GM23338 (cell line): ENCODE results near the gene REPIN1. TPM values are rescaled to one million over a fixed set of nuclear protein-coding genes. Genes with fewer than 3 reads are reported as not detected.

Source experiments
- ATAC-seq: fragments of 200-7000 bp; cut with Tn5 transposase; 3 replicates; pipeline ENCODE4 v1.9.1; 2020
- DNase-seq: peaks from one replicate; pipeline ENCODE4 v3.0.0-alpha.2; 2015; ENCODE audit warnings: low spot score
- H2AFZ ChIP-seq: fragments of 200-600 bp; sonication (generic); 2 replicates; pipeline ENCODE4 v1.8.0; 2016; ENCODE audit warnings: antibody characterized with exemption, mild to moderate bottlenecking, moderate library complexity
- H3F3A ChIP-seq: fragments of 200-600 bp; sonication (generic); replicated peaks from 2 replicates; pipeline ENCODE4 v1.8.0; 2017; ENCODE audit warnings: antibody characterized with exemption, mixed run types, low read depth
- H3K27ac ChIP-seq: fragments of 200-600 bp; sonication (generic); 2 replicates; pipeline ENCODE4 v1.6.1; 2016; ENCODE audit warnings: low read depth
- H3K27me3 ChIP-seq: fragments of 200-600 bp; sonication (generic); 2 replicates; pipeline ENCODE4 v1.8.0; 2016; ENCODE audit warnings: mild to moderate bottlenecking, mixed run types, moderate library complexity; ENCODE audit not compliant: insufficient read depth
- H3K36me3 ChIP-seq: fragments of 200-600 bp; sonication (generic); 2 replicates; pipeline ENCODE4 v1.8.0; 2016; ENCODE audit warnings: mild to moderate bottlenecking; ENCODE audit not compliant: insufficient read depth
- H3K4me1 ChIP-seq: fragments of 200-600 bp; sonication (generic); 2 replicates; pipeline ENCODE4 v1.8.0; 2016; ENCODE audit warnings: mild to moderate bottlenecking, moderate library complexity; ENCODE audit not compliant: insufficient read depth
- H3K4me2 ChIP-seq: fragments of 200-600 bp; sonication (generic); 2 replicates; pipeline ENCODE4 v1.7.1; 2017; ENCODE audit warnings: mixed run types
- H3K4me3 ChIP-seq: fragments of 200-600 bp; sonication (generic); 2 replicates; pipeline ENCODE4 v1.6.1; 2016; ENCODE audit warnings: mixed run types
- H3K79me2 ChIP-seq: fragments of 200-600 bp; sonication (generic); replicated peaks from 2 replicates; pipeline ENCODE4 v1.8.0; 2017; ENCODE audit warnings: mild to moderate bottlenecking; ENCODE audit not compliant: insufficient read depth
- H3K9me2 ChIP-seq: fragments of 200-600 bp; sonication (generic); 2 replicates; pipeline ENCODE4 v1.8.0; 2017; ENCODE audit not compliant: insufficient read depth
- H4K20me1 ChIP-seq: fragments of 200-600 bp; sonication (generic); replicated peaks from 2 replicates; pipeline ENCODE4 v1.8.0; 2017; ENCODE audit warnings: mild to moderate bottlenecking; ENCODE audit not compliant: insufficient read depth
- H3K27ac Mint-ChIP-seq: 2 replicates; pipeline ENCODE4 v1.8.0; 2020; ENCODE audit warnings: inconsistent platforms, mild to moderate bottlenecking, moderate library complexity, mixed read lengths
- H3K27me3 Mint-ChIP-seq: 3 replicates; pipeline ENCODE4 v1.8.0; 2022; ENCODE audit warnings: low read depth, mild to moderate bottlenecking, moderate library complexity, mixed read lengths, inconsistent platforms; ENCODE audit not compliant: insufficient read depth, poor library complexity
- H3K36me3 Mint-ChIP-seq: 3 replicates; pipeline ENCODE4 v1.8.0; 2021; ENCODE audit warnings: low read depth, mild to moderate bottlenecking, inconsistent platforms, moderate library complexity, mixed read lengths
- H3K4me1 Mint-ChIP-seq: 3 replicates; pipeline ENCODE4 v1.8.0; 2020; ENCODE audit warnings: mild to moderate bottlenecking, inconsistent platforms, mixed read lengths
- H3K4me3 Mint-ChIP-seq: 3 replicates; pipeline ENCODE4 v1.8.0; 2021; ENCODE audit warnings: moderate library complexity, mild to moderate bottlenecking, inconsistent platforms, mixed read lengths
- H3K9me3 Mint-ChIP-seq: 3 replicates; pipeline ENCODE4 v1.8.0; 2020; ENCODE audit warnings: moderate library complexity, mild to moderate bottlenecking, inconsistent platforms, mixed read lengths
- CREB1 ChIP-seq: fragments of 250-450 bp; sonication (Bioruptor Pico); IDR thresholded peaks from 2 replicates; pipeline ENCODE4 v1.5.0; 2020; ENCODE audit warnings: low read depth, mild to moderate bottlenecking, moderate library complexity
- EZH2phosphoT487 ChIP-seq: fragments of 200-600 bp; sonication (generic); IDR thresholded peaks from one replicate; pipeline ENCODE4 v1.8.1; 2018; ENCODE audit warnings: antibody characterized with exemption; ENCODE audit not compliant: unreplicated experiment
- NANOG ChIP-seq: IDR thresholded peaks from 2 replicates; pipeline ENCODE4 v1.6.1; 2016; ENCODE audit warnings: antibody characterized with exemption, borderline replicate concordance
- POLR2AphosphoS5 ChIP-seq: IDR thresholded peaks from 2 replicates; pipeline ENCODE4 v1.6.1; 2016; ENCODE audit warnings: antibody characterized with exemption, low read depth
- STAT1 ChIP-seq: IDR thresholded peaks from one replicate; pipeline ENCODE4 v1.6.1; 2016; ENCODE audit warnings: antibody characterized with exemption; ENCODE audit not compliant: unreplicated experiment
- ZNF114 ChIP-seq: fragments of 250-450 bp; sonication (Bioruptor Pico); IDR thresholded peaks from 2 replicates; pipeline ENCODE4 v1.5.0; 2020; ENCODE audit warnings: mild to moderate bottlenecking, moderate library complexity
- ZNF331 ChIP-seq: fragments of 250-450 bp; sonication (Bioruptor Pico); IDR thresholded peaks from 2 replicates; pipeline ENCODE4 v1.5.0; 2020; ENCODE audit warnings: low read depth, mild to moderate bottlenecking, moderate library complexity
- polyA plus RNA-seq: library from polyadenylated mRNA; unstranded; fragments of >200 nt; fragmentation: Nextera tagmentation; extraction: Ambion mirVana; gene quantifications from 2 replicates; pipeline ENCODE4 v1.2.1, GENCODE V29; 2016
- total RNA-seq: library from RNA; depleted of rRNA; stranded (reverse); fragments of >200 nt; shearing (Covaris generic); gene quantifications from 2 replicates; pipeline ENCODE4 v1.2.3, GENCODE V29; 2014
- TF ChIP-seq, protein P1 (sequence below), 2 experiments: fragments of 200-600 bp in 1 of 2; sonication (generic) in 1 of 2; conservative IDR thresholded peaks; 2 replicates each; pipeline versions ENCODE4 v1.5.1 to v1.6.1; 2016 to 2017; ENCODE audit warnings: antibody characterized with exemption in 2 of 2, low read depth in 2 of 2, mild to moderate bottlenecking in 2 of 2, moderate library complexity in 1 of 2
- TF ChIP-seq, protein P2 (sequence below): IDR thresholded peaks from 2 replicates; pipeline ENCODE4 v1.6.1; 2016; ENCODE audit warnings: antibody characterized with exemption

REPIN1 gene
- total and polyA plus RNA-seq, 2 experiments from 2014 or later = 29.8 to 156 TPM

DNA sequence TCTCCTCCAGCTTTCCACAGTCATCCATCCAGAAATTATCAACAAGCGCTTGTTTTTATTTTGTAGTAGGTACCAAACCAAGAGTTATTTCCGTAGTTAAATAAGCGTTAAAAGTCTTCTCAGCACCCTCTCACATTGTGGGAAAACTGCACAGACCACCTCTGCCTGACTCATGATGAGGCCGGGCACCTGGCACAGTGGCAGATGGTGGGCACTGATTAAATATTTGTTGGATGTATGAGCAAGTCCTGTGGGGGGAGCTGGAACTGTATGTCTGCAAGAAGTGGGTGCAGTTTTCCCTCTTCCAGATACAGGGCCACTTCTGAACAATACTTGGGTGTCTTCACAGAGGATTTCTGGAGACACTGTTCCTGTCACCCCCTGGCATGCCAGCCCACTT is 5.3 kb upstream of the REPIN1 start:
- no peak overlapping the region for H2AFZ ChIP-seq
- no peak for DNase-seq
- H3K27ac Mint-ChIP-seq = no peak overlapping the region

DNA sequence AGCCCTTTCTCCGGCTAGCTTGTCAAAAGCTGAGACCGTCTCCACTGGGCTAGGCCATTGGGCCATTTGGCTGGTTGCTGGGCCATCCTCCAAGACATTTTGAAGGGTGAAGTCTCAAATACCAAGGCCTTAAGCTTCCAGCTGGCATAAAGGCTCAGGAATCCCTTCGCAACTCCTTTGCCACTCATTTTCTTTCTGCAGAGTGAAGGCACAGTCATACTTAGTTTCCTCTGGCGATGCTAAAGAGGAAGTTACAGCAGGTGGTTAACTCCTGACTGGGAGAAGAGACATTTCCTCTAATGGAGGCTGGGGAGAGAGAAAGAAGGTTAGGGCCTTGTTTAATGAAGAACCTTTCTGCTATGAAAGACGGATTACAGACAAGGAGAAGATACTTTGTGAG is 4.8 kb upstream of the REPIN1 start:
- DNase-seq (no peak), ATAC-seq (no peak)
- H3K9me3 Mint-ChIP-seq = no peaks in the 10 kb centered on the region; the same call in 2 of the 3 replicates
- TF ChIP-seq EZH2phosphoT487 = no peak
- no peak for TF ChIP-seq CREB1 (CRISPR knock-in tag)
- TF ChIP-seq ZNF114 (CRISPR knock-in tag) = no peak
- Histone ChIP-seq H3K9me2 (no peaks in the 10 kb centered on the region), H3K27ac (no peak overlapping the region), H3K27me3 (no peaks in the 10 kb centered on the region), H3K79me2 (peaks cover 6% of the 10 kb centered on the region), H4K20me1 (no peaks in the 10 kb centered on the region), H3K4me3 (no peak overlapping the region), H3K4me1 (peaks cover 58% of the 10 kb centered on the region), H3K36me3 (no peaks in the 10 kb centered on the region), H2AFZ (no peak overlapping the region), H3K4me2 (no peak overlapping the region), H3F3A (0 out of 2 replicates have a peak, but pooled peaks cover 10% of the 10 kb centered on the region)
- H3K27ac Mint-ChIP-seq = no peak overlapping the region
- H3K36me3 Mint-ChIP-seq = peaks cover under 1% of the 10 kb centered on the region; the same call in 1 of the 3 replicates
- H3K4me3 Mint-ChIP-seq = no peak overlapping the region
- peaks cover 53% of the 10 kb centered on the region for H3K4me1 Mint-ChIP-seq
- peaks cover 10% of the 10 kb centered on the region for H3K27me3 Mint-ChIP-seq

More for the DNA sequence above, 5.3 kb upstream of the REPIN1 start:
- peaks cover 56% of the 10 kb centered on the region for H3K4me1 Mint-ChIP-seq
- TF ChIP-seq, protein P1, sequence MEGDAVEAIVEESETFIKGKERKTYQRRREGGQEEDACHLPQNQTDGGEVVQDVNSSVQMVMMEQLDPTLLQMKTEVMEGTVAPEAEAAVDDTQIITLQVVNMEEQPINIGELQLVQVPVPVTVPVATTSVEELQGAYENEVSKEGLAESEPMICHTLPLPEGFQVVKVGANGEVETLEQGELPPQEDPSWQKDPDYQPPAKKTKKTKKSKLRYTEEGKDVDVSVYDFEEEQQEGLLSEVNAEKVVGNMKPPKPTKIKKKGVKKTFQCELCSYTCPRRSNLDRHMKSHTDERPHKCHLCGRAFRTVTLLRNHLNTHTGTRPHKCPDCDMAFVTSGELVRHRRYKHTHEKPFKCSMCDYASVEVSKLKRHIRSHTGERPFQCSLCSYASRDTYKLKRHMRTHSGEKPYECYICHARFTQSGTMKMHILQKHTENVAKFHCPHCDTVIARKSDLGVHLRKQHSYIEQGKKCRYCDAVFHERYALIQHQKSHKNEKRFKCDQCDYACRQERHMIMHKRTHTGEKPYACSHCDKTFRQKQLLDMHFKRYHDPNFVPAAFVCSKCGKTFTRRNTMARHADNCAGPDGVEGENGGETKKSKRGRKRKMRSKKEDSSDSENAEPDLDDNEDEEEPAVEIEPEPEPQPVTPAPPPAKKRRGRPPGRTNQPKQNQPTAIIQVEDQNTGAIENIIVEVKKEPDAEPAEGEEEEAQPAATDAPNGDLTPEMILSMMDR (conservative IDR thresholded peaks at IDR 0.05; ENCODE audit: low read depth in 2 of 2) = no peak
- TF ChIP-seq POLR2AphosphoS5 = no peak
- Histone ChIP-seq H3K36me3 (no peaks in the 10 kb centered on the region), H3K27me3 (no peaks in the 10 kb centered on the region), H4K20me1 (no peaks in the 10 kb centered on the region), H3K9me2 (no peaks in the 10 kb centered on the region), H3K4me2 (0 out of 2 replicates have a peak overlapping the region, but pooled peaks have one; percentile 62), H3K27ac (no peak overlapping the region), H3K4me3 (no peak overlapping the region), H3K79me2 (peaks cover 5% of the 10 kb centered on the region; the same call in 1 of the 2 replicates), H3F3A (0 out of 2 replicates have a peak, but pooled peaks cover 15% of the 10 kb centered on the region), H3K4me1 (peaks cover 58% of the 10 kb centered on the region)
- H3K4me3 Mint-ChIP-seq = no peak overlapping the region
- no peaks in the 10 kb centered on the region; the same call in 2 of the 3 replicates for H3K9me3 Mint-ChIP-seq
- ATAC-seq = no peak
- H3K36me3 Mint-ChIP-seq = no peaks in the 10 kb centered on the region; the same call in 2 of the 3 replicates
- peaks cover 9% of the 10 kb centered on the region for H3K27me3 Mint-ChIP-seq

DNA sequence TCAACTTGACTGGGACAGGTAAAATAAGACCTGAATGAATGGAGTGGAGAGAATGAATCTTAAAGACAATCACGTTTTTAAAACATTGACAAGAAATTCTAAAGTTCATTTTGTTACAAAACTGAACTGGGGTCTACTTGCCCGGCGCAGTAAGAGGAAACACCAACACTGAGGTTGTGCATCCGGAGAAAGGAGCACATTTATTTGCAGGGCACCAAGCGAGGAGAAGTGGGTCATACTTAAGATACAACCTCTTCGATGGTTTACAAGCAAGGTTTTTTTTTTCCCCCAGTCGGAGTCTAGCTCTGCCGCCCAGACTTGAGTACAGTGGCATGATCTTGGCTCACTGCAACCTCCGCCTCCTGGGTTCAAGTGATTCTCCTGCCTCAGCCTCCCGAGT is 3.4 kb upstream of the REPIN1 start:
- Mint-ChIP-seq H3K9me3 (no peaks in the 10 kb centered on the region), H3K36me3 (peaks cover 12% of the 10 kb centered on the region), H3K27me3 (peaks cover 13% of the 10 kb centered on the region), H3K4me1 (peaks cover 59% of the 10 kb centered on the region), H3K27ac (no peak overlapping the region), H3K4me3 (no peak overlapping the region)
- no peaks in the 10 kb centered on the region for H3K9me2 ChIP-seq
- H3K79me2 ChIP-seq = peaks cover 19% of the 10 kb centered on the region
- DNase-seq = no peak
- H3K4me3 ChIP-seq = no peak overlapping the region
- no peak overlapping the region for H2AFZ ChIP-seq
- no peak overlapping the region for H3K27ac ChIP-seq
- H3F3A ChIP-seq = peaks cover 14% of the 10 kb centered on the region
- H3K4me1 ChIP-seq = peaks cover 67% of the 10 kb centered on the region
- H4K20me1 ChIP-seq = no peaks in the 10 kb centered on the region
- ATAC-seq = no peak
- no peaks in the 10 kb centered on the region for H3K27me3 ChIP-seq
- H3K36me3 ChIP-seq = no peaks in the 10 kb centered on the region
- H3K4me2 ChIP-seq = no peak overlapping the region
- TF ChIP-seq, protein P1 (conservative IDR thresholded peaks at IDR 0.05; ENCODE audit: low read depth in 2 of 2) = no peak
- TF ChIP-seq ZNF114 (CRISPR knock-in tag) = no peak
- TF ChIP-seq, protein P2, sequence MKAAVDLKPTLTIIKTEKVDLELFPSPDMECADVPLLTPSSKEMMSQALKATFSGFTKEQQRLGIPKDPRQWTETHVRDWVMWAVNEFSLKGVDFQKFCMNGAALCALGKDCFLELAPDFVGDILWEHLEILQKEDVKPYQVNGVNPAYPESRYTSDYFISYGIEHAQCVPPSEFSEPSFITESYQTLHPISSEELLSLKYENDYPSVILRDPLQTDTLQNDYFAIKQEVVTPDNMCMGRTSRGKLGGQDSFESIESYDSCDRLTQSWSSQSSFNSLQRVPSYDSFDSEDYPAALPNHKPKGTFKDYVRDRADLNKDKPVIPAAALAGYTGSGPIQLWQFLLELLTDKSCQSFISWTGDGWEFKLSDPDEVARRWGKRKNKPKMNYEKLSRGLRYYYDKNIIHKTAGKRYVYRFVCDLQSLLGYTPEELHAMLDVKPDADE = no peak
- no peak for TF ChIP-seq ZNF331 (CRISPR knock-in tag)
- no peak for TF ChIP-seq STAT1
- no peak for TF ChIP-seq NANOG
